Amygdala (tissue), 56 donors: ENCODE results near the gene TBCCD1.
"Not testable (repeated sequence)": the region's sequence is repeated elsewhere in the genome, so short reads cannot be mapped to it uniquely, and the experiment has no call there.

Experiments
- DNase-seq, 56 donors: peaks; one replicate each; lab custom pipeline; 2025; lab: John Stamatoyannopoulos, UW

The TBCCD1 gene

GRCh38 chr3:186498022-186498421 is 69.1 kb downstream of the TBCCD1 start:
- DNase-seq, result not testable (repeated sequence)

DNA sequence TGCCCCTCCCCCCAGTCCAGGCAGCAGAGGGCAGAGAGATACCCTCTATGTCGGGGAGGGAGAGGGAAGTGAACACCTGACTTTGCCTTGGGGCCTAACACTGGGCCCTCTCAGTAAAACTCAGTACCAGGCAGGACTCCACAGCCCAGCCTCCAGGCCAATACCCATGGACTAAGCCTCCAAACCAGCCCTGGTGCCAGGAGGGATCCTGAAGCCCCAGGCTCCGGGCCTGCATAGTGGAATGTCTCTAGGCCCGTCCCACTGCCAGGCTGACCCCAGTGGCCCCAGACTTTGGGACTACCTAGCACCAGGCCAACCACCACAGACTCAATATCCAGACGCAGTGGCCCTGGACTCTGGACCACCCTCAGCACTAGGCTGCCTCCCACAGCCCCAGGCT is 69.5 kb downstream of the TBCCD1 start:
- DNase-seq, result no peak

- no peak for DNase-seq
Measured at GRCh38 chr3:186496635-186497034, 70.5 kb downstream of the TBCCD1 start.
